HG02943 (cell line): ENCODE data around the gene PCSK6.
A peak's percentile ranks its signal among the peaks of the same experiment; 100 is the strongest.

Experiments used
- ATAC-seq: cut with Tn5 transposase; IDR thresholded peaks from one replicate; pipeline ENCODE4 v1.9.1; 2021; ENCODE audit warnings: mild to moderate bottlenecking, low read depth, moderate library complexity; ENCODE audit not compliant: unreplicated experiment

PCSK6 gene

GRCh38 chr15:101266787-101267186 is 222.7 kb downstream of the PCSK6 start:
- ATAC-seq, result no peak

GRCh38 chr15:101266034-101266433 is 223.5 kb downstream of the PCSK6 start:
- ATAC-seq, result no peak

DNA sequence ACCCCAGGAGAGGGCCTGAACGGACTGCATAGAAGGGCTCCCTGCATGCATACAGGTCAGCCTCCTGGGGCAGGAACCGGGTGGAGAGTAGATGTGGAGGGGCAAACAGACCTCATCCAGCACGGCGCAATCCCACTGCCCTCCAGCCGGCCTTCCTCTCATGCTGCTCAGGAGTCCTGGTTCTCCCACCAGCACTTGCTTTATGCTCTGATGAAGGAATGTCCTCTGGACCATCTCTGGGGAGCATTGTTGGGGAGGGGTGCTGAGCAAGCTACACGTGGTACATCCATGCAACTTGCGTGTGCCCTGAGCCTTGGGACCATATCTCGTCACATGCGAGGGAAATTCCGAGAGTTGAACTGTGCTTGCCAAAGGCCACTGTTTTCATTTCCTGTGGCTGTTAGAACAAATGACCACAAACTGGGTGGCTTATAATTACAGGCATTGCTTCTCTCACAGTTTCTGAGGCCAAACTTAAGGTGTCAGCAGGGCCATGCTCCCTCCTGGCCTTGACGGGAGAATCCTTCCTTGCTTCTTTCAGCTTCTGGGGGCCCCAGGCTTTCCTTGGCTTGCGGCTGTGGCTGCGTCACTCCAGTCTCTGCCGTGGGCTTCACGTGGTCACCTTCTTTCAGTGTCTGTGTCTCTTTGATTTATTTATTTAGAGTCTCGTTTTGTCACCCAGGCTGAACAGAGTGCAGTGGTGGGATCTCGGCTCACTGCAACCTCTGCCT is 224.4 kb downstream of the PCSK6 start:
- ATAC-seq, result peak; percentile 56

- no peak for ATAC-seq
Observed at GRCh38 chr15:101264011-101264410, 225.5 kb downstream of the PCSK6 start.

DNA sequence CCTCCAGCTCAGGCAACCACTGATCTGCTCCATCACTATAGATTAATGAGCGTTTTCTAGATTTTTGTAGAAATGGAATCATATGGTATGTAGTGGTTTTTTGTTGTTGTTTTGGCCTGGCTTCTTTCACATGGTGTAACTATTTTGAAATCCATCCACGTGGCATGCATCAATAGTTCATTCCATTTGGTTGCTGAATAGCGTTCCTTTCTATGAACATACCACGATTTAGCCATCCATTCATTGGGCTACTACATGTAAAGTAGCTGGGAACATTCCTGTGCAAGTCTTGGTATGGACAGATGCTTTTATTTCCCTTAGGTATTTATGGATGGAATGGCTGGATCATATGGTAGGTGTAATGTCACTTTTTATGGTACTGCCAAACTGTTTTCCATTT is 227.0 kb downstream of the PCSK6 start:
- no peak for ATAC-seq

DNA sequence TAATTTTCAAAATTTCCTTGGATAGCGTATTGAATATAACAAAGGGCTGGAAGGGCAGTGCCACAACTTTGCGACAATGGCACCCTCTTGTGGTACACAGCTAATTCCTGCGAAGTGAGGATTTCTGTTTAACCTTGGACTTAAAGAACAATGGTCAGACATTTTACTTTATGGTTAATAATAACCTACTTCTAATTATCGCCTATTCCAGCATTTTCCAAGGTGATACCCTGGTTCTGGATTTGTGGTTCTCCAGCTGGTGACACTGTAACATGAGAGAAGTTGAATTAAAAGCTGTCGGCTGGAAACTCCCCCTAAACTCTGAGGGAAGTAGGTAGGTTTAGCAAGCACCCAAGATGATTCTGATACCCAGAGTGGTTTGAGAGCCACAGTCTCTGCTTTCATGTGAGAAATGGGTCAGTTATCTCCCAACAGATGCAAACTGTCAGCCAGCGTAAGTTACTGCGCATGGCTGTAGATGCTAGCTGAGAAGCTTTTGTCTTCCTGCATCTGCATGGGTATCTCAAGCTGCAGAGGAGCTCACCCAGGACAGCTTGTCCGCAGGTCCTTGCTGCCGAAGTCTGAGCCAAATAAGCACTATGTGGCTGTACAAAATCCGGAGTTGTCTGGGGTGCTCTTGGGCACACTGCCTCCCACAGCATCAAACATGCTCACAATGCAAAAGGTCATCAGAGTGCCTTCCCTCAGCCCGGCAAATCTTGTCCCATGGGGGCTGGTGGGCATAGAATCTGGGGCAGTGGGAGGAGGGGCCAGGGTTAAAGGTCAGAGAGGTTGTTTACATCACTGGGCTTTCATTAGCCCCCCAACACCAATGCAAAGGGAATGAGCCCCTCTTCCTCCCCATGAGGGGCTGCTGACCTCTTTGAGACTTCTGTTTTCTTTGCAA is 231.0 kb downstream of the PCSK6 start:
- no peak for ATAC-seq

DNA sequence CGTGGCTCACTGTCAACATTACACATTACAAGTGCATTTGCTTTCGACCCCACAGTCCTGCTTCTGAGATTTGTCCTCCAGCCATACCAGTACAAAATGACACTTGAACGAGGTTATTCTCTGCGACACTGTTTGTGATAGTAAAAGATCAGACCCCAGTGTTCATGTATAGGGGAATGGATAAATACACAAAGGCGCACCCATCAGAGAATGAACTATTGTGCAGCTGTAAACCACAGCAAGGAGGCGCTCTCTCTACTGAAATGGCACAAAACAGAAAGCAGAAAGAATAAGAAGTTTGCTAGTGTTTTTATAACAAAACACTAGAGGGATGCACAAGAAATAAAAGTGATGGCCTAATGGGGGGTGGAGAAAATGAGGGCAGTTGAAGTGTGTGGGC is 232.8 kb downstream of the PCSK6 start:
- ATAC-seq, result no peak

DNA sequence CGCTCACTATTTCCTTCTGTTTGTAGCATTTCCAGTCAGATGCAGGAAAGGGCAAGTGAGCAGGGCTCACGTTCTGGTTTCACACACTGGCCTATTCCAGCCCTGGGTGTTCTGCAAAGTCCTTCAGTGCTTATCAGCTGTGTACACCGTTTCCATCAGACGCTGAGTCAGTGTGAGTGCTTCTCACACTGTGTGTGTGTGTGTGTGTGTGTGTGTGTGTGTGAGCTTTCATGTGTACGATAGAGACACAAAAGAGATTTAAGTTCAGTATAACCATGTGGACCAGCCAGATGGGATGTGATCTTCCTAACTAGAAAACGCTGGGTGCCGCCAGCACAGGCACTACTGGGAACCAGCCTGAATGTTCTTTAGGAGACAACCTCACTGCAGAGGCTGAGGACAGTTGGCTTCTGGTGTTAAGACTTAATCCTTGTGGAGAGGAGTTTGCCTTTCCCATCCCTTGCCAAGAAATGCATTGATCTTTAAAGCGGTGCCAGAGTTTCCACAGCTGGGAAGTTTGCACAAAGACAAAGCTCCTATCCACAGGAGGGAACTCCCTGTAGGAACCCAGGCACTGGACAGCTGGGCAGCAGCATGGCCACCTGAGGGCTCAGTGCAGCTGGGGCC is 233.8 kb downstream of the PCSK6 start:
- no peak for ATAC-seq

DNA sequence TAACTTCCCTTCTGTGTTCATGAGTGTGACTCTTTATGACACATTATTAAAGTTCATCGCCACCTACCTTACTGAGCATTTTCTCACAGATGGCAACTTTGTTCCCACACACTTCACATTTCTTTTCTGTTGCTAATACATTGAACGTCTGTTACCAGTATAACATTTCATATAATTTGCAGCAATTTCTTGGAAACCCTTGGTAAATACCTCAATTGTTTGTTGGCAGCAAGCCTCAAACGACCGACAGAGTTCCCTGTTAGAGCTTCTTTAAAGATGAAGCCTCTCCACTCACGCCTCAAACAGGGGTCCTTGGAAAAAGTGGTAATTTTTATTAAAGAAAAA is 234.5 kb downstream of the PCSK6 start:
- ATAC-seq, result no peak

DNA sequence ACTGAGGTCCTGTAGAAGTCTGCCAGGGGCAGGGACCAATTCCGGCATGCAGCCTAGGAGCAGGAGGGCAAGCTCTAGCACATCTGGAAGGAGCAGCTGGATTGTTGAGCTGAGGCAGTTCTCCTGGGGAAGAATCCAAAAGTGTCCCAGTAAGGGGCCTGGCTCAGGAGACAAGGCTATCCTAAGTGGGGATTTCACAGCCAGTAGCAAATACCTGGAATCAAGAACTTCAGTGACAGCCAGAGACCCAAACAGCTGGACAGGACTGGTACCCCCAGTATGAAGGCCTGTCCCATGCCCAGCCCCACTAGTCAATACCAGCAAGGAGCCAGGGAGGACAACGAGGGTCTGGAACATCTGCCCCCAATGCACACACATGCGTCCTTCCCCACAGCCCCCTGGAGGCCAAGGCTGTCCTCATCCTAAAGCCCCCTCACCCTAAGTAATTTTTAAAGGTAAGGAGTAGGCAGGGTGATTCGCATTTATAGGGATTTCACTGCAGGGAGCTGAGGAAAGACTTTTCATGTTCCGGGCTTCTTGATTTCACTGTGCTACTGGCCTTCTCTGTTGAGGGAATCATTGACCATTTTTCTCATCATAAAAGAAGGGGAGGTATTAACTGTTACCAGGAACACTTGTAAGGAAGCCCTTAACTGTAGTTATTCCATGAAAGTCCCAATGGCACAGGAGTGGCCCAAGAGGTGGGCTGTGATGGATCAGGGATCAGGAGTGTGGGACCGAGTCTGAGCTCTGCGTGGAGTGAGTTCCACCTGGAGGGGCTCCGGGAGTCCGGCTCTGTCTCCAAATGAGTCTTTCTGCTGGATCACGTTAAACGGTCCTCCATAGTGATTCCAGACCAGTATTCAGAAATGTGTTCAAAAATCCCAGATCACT is 235.1 kb downstream of the PCSK6 start:
- no peak for ATAC-seq
